NCI-H524 (cell line): ENCODE data around the gene ADAMTS2.

Source experiments
- DNase-seq, 2 experiments: peaks; one replicate each; lab custom pipeline; 2025; lab: John Stamatoyannopoulos, UW

Gene ADAMTS2

DNA sequence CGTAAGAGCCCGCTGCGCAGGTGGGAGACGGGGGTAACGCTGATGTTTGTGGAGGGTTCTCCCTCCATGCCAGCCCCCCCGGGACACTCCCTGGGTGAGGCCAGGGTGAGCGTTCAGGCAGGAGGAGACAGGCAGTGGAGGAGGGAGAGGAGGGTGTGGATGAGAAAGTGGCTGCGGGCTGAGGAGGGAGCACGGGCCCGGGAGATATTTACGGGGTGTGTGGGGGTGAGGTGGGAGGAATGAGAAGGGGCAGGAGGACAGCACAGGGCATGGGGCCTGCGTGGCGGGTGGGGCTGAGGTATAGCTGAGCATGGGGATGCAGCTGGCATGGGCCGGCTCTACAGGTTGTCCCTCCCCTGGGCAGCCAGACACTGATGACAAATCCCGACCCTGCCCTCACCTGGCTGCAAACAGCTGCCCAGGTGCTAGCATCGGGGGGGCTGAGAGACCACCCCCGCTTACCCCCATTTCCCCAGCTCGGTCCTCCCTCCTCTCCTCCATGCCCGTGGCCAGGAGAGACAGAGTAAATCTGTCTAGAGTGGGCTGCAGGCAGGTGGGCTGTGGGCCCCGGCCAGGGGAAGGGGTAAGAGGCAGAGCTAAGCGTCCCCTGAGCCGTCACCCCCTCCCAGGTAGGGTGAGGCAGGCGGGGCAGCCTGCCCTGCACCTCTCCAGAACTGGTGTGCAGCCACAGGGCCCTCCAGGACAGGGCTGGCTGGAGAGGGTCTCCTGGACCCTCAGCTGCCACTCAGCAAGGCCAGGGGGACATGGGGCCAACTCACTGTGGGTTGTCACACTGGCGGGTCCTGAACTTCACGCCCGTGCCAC lies 205.9 kb downstream of the ADAMTS2 start:
- DNase-seq: no peak

DNA sequence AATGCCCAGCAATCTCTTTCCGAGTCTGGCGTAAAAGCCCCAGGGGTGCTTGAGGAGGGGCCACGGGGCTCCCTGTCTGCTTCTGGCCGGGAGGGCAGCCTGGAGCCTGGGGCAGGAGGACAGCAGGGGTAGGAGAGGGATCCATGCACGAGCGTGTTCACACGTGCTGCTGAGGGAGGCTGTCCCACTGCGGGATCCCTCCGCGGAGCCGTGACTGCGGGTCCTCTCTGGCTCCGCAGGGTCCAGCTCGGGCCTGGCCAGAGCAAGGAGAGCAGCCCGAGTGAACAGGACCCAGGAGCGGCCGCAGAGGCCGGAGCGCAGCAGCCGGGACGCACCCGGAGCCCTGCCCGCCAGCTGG lies 206.7 kb downstream of the ADAMTS2 start:
- DNase-seq: no peak

DNA sequence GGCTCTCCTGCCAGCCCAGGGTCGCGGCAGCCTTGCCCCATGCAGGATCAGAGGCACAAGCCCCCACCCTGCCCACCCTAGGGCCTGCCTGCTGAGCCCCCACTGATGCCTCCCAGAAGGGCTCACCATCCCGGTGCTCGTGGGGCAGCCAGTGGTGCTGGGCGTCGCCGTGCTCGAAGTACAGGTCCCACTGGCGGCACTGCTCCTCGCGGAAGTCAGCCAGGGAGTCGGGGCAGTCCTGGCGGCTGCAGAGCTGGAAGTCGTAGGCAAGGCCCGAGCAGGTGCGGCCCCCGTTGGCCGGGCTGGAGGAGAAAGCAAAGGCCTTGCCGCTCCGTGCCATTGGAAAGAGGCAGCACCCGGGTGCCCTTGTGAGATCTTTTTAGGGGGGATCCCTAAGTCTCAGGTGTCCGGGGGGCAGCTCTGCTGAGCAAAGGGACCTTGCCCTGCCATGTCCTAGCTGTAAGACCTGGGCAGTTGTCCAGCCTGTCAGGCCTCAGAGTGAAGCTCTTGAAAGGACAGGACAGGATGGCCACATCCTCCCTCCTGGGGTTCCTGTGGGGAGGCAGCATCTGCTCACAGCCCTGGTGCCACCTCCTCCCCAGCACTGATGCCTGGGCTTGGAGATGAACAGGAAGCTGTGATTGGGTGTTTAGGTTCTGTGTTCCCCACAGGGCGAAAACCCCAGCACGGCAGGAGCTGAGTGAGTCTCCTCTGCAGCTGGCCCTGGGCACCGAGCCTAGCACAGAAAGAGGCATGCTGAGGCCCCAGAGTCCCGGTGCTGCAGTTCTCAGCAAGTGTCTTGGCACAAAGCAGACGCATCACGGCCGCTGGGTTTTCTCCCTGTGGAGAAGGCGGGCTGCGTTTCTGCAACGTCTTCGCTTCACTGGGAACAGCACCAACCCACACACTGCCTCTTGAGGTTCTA lies 207.4 kb downstream of the ADAMTS2 start:
- no peak for DNase-seq

DNA sequence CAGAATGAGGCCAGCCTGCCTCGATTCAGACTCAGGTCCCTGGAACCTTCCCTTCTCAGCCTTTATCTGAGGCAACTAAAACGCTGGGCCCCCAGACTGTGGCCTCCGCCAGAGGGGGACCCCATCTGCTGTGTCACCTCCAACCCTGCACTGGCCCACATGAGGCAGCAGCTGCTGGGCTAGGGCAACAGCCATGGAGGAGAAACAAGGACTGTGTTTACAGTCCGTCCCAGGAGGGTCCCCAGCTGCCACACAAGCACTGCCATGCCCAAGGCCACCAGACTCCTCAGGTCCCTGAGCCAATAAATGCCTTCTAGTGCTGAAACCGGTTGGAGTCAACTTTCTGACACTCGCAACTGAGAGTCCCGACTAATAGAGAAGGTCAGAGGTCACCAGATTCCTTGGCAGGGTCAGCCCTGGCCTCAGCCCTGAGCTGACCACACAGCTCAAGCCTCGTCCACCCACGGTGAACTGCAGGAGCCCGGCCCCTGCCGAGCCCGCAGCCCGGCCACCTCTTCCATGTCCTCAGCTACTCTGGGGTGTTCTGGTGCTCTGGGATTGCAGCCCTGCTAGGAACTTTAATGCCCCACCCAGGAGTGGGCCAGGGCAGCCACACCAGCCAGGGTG lies 208.1 kb downstream of the ADAMTS2 start:
- no peak for DNase-seq

DNA sequence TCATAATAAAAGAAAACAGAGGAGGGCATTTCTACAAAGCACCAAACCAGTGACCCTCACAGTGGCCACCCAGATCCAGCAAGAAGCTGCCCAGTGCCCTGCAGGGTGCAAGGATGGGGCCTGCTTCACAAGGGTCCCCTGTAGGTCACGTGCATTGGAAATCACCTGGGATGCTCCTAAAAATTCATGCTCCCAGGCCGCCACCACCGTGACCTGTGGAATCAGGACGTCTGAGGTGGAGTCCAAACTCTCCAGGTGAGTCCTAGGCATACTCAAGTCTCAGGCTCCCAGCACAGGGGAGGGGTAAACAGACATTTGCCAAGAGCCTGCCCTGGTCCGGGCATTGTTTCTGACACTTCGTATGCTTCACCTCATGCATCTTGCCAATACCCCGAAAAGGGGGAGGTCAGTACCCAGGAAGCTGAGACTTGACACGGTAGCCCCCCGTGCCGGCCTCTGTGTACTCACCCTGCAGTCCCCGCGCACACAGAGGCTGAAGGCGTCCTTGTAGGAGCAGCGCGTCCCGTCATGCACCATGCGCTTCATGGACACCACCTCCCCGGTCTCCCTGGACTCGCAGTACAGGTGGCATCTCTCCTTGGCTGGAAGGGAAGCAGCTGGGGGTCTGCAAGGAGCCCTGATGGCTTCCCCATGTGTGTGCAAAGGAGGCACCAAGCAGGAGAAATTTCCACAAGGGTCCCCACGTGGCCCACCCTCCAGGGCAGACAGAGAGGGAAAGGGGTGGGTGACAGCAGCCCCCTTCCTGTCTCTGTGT lies 209.6 kb downstream of the ADAMTS2 start:
- no peak for DNase-seq

- no peak for DNase-seq
Observed at GRCh38 chr5:179135006-179135405, 210.3 kb downstream of the ADAMTS2 start.

GRCh38 chr5:179134511-179134910 lies 210.8 kb downstream of the ADAMTS2 start:
- no peak for DNase-seq

GRCh38 chr5:179132586-179133355 lies 212.5 kb downstream of the ADAMTS2 start:
- DNase-seq: no peak

DNA sequence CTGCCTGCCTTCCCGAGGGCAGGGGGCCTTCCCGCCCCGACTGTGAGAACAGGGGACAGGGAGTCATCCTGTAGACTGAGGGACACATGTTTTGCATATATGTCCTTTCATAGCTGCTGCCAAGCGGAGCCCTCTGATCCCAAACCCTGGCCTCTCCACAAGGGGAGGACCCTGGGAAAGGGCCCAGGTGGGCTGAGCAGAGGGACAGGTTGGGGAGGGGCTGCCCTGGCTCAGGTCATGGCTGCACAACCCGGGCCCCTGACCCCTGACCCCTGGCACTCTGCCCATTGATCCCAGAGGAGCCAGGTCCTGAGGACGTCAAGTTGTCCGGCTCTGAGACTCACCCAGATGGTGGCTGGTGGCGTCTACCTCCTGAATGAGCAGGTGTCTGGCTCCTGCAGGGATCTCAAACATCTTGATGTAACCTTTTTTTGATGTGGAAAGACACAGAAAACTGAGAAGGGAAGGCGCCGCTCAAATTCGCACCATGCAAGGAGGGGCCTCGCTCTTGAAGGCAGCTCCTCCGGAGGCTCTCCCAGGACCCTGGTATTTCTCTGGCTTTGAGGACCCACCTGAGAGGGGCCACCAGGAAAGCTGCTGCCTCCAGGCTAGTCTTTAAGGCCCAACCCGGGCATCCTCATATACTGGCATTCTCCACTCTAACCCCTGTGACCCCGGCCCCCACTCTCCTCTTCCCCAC lies 213.2 kb downstream of the ADAMTS2 start:
- no peak for DNase-seq

GRCh38 chr5:179131321-179131835 lies 213.9 kb downstream of the ADAMTS2 start:
- no peak for DNase-seq

DNA sequence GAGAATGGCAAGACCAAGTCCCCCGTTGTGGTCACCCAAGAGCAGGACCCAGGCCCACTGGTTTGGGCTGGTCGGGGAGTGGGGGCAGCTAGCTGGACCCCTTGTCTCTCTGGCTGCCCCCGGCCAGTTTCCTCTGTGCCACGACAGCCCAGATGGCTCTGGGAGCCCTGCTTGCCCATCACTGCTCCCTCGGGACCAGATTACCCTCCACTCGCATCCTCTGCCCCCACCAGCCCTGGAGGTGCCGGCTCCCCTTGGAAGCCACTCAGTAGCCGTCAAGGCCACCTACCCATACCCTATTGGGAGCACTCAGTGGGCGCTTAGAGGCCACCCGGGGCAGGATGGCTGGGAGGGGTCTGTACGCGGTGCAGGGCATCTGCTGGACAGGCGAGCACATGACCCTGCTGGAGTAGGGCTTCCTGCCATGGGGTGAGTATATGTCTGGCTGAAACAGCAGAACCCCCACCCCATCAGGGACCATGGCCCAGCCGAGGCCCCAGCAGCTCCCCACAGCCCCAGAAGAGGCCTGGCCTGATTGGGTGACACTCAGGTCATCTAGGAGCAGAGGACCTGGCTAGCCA lies 215.1 kb downstream of the ADAMTS2 start:
- DNase-seq: peak in 1 of 2 experiments; percentile 15

GRCh38 chr5:179129607-179130071 lies 215.6 kb downstream of the ADAMTS2 start:
- DNase-seq: no peak

- DNase-seq: no peak
Observed at GRCh38 chr5:179128976-179129375, 216.3 kb downstream of the ADAMTS2 start.

- DNase-seq: no peak
Observed at GRCh38 chr5:179128041-179128365, 217.3 kb downstream of the ADAMTS2 start.

DNA sequence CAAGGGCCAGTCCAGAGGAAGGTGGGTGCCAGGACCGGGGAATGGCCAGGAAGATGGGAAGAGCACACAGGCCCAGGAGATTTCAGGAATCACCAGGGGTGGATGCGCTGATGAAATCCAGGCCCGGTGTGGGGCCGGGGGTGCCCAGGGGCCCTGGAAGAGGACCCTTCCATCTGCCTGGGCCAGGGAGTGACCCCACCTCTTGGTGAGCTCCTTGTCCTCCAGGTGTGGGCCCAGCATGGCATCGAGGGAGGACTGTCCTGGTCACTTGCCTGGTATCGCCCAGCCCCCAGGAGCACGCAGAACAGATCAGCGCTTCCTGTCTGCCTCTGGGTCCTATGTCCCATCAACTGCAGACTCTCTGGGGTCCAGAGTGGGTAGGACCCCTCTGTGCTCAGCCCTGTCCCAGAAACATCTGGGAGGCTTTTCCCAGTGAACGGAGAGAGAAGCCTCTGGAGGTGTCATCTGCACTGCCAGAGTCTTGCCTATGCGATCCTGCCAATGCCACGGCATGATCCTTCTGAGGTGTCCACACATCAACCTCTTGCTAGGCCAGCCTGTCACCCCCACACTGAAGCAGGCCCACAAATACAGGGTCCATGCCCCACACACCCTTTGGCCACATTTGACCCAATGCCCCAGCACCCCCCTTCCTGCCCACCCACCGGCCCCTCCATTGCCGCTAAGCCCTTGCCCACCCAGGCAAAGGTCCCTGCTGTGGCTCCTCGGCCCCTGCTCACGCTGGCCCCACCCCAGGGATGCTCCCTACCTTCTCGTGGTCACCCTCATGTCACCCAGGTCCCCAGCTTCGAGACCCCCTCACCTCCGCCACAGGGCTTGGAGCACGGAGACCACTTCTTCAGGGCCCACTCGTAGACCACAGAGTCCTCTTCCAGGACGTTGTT lies 217.9 kb downstream of the ADAMTS2 start:
- no peak for DNase-seq

DNA sequence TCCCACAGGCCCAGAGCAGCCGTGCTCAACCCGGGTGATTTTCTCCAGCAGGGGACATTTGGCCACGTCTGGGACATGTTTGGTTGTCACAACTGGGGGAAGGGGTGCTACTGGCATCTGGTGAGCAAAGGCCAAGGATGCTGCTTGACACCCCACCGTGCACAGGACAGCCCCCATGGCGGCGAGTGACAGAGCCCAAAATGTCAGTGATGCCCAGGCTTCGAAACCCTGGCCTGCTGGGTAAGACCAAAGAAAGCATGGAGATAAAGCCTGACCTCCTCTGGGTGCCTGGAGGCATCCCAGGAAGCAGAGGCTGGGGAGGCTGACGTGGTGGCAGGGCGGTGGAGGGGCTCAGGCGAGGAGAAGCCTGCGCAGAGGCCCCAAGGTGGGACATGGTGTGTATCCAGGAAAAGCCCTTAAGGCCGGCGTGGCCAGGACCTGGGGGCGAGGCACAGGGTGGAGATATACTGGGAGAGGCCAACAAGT lies 218.7 kb downstream of the ADAMTS2 start:
- no peak for DNase-seq

- no peak for DNase-seq
Observed at GRCh38 chr5:179125789-179126505, 219.3 kb downstream of the ADAMTS2 start.
